ENCODE results near the gene TRIM17.

The TRIM17 gene

DNA sequence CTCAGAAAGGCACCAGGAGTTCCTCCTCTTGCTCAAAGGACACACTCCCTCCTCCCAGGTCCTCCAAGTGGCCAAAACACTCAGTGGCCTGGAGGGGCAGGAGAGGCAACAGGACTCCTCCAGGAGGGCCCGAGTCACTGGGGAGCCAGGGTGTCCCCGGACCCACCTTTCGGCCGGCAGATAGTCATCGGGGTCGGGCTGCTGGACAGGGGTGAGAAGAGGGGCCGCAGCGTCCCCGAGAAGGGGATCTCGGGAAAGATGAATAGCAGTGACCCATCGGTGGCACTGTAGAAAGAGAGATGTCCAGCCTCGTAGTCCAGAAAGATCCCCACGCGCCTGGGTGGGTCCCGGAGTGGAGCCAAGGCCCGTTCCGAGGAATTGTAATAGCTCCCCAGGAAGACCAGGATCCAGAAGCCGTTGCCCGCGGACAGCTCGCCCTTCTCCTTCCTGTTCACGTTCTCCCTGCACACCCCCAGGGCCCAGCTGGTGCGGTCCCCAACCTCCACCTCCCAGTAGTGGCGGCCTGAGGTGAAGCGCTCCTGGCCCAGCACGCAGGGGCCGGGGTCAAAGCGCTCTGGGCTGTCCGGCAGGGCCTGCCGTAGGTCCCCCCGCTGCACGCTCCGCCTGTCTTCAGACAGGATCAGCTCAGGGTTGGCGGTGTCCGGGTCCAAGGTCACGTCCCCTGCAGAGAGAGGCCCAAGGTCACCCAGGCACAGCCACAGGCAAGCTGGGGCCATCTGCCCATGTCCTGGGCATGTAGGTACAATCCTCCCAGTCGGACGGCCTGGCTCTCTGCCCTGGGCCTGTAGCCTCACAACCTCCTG, 21.9 kb downstream of the TRIM17 start:
- no peak overlapping the region for H3K27ac ChIP-seq (ENCODE audit: low read depth, low read length)
- H3K27me3 ChIP-seq (ENCODE audit: control insufficient read depth, low read length), result no peaks in the 10 kb centered on the region
- no peaks in the 10 kb centered on the region for H3F3A ChIP-seq (ENCODE audit: control insufficient read depth, insufficient read depth)
- peaks cover 47% of the 10 kb centered on the region for H3K36me3 ChIP-seq (ENCODE audit: control insufficient read depth, low read length)
- no peak overlapping the region for H3K4me3 ChIP-seq (ENCODE audit: low read length)
- no peak for TF ChIP-seq EZH2phosphoT487 (IDR thresholded peaks at IDR 0.05; ENCODE audit: borderline replicate concordance, low read length)
- TF ChIP-seq, protein P1, sequence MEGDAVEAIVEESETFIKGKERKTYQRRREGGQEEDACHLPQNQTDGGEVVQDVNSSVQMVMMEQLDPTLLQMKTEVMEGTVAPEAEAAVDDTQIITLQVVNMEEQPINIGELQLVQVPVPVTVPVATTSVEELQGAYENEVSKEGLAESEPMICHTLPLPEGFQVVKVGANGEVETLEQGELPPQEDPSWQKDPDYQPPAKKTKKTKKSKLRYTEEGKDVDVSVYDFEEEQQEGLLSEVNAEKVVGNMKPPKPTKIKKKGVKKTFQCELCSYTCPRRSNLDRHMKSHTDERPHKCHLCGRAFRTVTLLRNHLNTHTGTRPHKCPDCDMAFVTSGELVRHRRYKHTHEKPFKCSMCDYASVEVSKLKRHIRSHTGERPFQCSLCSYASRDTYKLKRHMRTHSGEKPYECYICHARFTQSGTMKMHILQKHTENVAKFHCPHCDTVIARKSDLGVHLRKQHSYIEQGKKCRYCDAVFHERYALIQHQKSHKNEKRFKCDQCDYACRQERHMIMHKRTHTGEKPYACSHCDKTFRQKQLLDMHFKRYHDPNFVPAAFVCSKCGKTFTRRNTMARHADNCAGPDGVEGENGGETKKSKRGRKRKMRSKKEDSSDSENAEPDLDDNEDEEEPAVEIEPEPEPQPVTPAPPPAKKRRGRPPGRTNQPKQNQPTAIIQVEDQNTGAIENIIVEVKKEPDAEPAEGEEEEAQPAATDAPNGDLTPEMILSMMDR (IDR thresholded peaks at IDR 0.05; ENCODE audit: low read depth, low read length, poor library complexity, severe bottlenecking), result no peak
- H3K79me2 ChIP-seq (ENCODE audit: control insufficient read depth, low read length), result 0 out of 2 replicates have a peak, but pooled peaks cover 3% of the 10 kb centered on the region
- no peaks in the 10 kb centered on the region for H4K20me1 ChIP-seq (ENCODE audit: control insufficient read depth, insufficient read depth, low read depth, low read length)
- no peak overlapping the region for H3K4me2 ChIP-seq (ENCODE audit: low read length)
- no peaks in the 10 kb centered on the region for H3K4me1 ChIP-seq (ENCODE audit: control insufficient read depth, low read length)
- no peaks in the 10 kb centered on the region for H3K9me2 ChIP-seq (replicated peaks; ENCODE audit: control insufficient read depth, low read length)
- no peaks in the 10 kb centered on the region for H3K9me3 ChIP-seq (ENCODE audit: control insufficient read depth, insufficient read depth, low read length)

DNA sequence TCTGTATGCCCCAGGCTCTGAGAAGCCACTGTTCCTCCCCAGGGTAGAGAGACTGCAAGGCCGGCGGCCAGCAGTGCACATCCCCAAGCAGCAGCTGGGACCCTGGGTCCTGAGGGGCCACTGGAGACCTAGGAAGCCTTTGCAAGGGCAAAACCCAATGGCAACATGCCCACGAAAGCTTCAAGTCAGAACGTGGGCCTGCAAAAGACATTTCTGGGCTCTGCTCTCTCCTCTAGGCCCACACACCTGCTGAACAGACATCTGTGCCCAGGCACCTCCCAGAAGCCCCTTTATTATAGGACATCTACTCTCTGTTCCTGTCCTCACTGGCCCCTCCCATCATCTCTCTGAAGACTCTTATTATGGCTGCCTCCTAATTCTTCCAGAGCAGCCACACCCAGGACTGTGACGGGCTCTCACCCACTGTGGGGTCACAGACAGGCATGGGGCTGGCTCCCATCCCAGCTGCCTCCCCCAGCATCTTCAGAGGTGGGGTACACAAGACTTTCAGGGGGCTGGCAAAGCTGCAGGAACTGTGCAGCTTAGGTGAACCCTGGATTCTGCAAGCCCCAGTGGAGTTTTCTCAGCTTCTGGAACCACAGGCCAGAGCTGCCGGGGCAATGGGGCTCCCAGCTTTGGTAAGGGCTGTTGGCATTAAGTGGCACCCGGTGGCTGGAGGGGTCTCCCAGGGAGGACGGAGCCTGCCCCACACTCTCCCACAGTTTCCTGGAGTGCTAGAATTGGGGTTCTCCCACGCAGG, 22.7 kb downstream of the TRIM17 start:
- H3K4me1 ChIP-seq (ENCODE audit: control insufficient read depth, low read length), result no peaks in the 10 kb centered on the region
- H3K9me2 ChIP-seq (replicated peaks; ENCODE audit: control insufficient read depth, low read length), result no peaks in the 10 kb centered on the region
- H3K4me2 ChIP-seq (ENCODE audit: low read length), result no peak overlapping the region
- H3K27ac ChIP-seq (ENCODE audit: low read depth, low read length), result no peak overlapping the region
- H3K79me2 ChIP-seq (ENCODE audit: control insufficient read depth, low read length), result 0 out of 2 replicates have a peak, but pooled peaks cover 3% of the 10 kb centered on the region
- H4K20me1 ChIP-seq (ENCODE audit: control insufficient read depth, insufficient read depth, low read depth, low read length), result no peaks in the 10 kb centered on the region
- no peaks in the 10 kb centered on the region for H3K9me3 ChIP-seq (ENCODE audit: control insufficient read depth, insufficient read depth, low read length)
- TF ChIP-seq, protein P1 (IDR thresholded peaks at IDR 0.05; ENCODE audit: low read depth, low read length, poor library complexity, severe bottlenecking), result no peak
- TF ChIP-seq EZH2phosphoT487 (IDR thresholded peaks at IDR 0.05; ENCODE audit: borderline replicate concordance, low read length), result no peak
- H3F3A ChIP-seq (ENCODE audit: control insufficient read depth, insufficient read depth), result no peaks in the 10 kb centered on the region
- H3K4me3 ChIP-seq (ENCODE audit: low read length), result no peak overlapping the region
- H3K27me3 ChIP-seq (ENCODE audit: control insufficient read depth, low read length), result no peaks in the 10 kb centered on the region
- H3K36me3 ChIP-seq (ENCODE audit: control insufficient read depth, low read length), result peaks cover 46% of the 10 kb centered on the region

DNA sequence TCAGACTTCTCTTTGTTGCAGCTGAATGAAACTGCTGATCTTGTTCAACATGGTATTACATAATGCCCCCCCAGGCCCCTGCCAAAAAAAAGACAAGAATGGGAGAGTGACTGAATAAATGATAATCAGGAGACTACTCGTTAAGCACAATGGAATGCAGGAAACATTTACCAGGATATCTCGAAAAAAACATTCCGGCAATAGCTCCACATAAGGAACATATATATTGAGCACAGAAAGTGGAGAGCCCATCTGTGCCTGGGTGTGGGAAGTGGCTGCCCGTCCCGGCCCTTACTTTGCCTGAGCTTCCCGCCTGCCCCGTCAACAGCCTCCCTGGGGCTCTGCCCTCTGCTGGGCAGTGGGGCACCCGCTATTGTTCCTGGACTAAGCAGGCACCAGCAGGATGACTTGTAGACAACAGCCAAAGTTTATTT, 23.4 kb downstream of the TRIM17 start:
- Histone ChIP-seq H3K9me2 (replicated peaks; ENCODE audit: control insufficient read depth, low read length) (no peaks in the 10 kb centered on the region), H3K36me3 (ENCODE audit: control insufficient read depth, low read length) (peaks cover 40% of the 10 kb centered on the region), H3K4me1 (ENCODE audit: control insufficient read depth, low read length) (no peaks in the 10 kb centered on the region), H3K4me2 (ENCODE audit: low read length) (no peak overlapping the region), H3K79me2 (ENCODE audit: control insufficient read depth, low read length) (no peaks in the 10 kb centered on the region), H3F3A (ENCODE audit: control insufficient read depth, insufficient read depth) (no peaks in the 10 kb centered on the region), H3K9me3 (ENCODE audit: control insufficient read depth, insufficient read depth, low read length) (no peaks in the 10 kb centered on the region), H3K27ac (ENCODE audit: low read depth, low read length) (no peak overlapping the region), H3K27me3 (ENCODE audit: control insufficient read depth, low read length) (no peaks in the 10 kb centered on the region), H4K20me1 (ENCODE audit: control insufficient read depth, insufficient read depth, low read depth, low read length) (no peaks in the 10 kb centered on the region), H3K4me3 (ENCODE audit: low read length) (no peak overlapping the region)
- TF ChIP-seq EZH2phosphoT487 (IDR thresholded peaks at IDR 0.05; ENCODE audit: borderline replicate concordance, low read length), result no peak
- TF ChIP-seq, protein P1 (IDR thresholded peaks at IDR 0.05; ENCODE audit: low read depth, low read length, poor library complexity, severe bottlenecking), result peak; percentile 19

All from DOHH2 (cell line).